Measurements from ENCODE around the gene BCL7B. TPM values are rescaled to one million over a fixed set of nuclear protein-coding genes. Genes with fewer than 3 reads are reported as not detected.

Gene BCL7B
- polyA plus RNA-seq, 1 donor (not counting 4 experiments of a cell fraction or from before 2014, with no cell fraction given): 41.0 TPM

DNA sequence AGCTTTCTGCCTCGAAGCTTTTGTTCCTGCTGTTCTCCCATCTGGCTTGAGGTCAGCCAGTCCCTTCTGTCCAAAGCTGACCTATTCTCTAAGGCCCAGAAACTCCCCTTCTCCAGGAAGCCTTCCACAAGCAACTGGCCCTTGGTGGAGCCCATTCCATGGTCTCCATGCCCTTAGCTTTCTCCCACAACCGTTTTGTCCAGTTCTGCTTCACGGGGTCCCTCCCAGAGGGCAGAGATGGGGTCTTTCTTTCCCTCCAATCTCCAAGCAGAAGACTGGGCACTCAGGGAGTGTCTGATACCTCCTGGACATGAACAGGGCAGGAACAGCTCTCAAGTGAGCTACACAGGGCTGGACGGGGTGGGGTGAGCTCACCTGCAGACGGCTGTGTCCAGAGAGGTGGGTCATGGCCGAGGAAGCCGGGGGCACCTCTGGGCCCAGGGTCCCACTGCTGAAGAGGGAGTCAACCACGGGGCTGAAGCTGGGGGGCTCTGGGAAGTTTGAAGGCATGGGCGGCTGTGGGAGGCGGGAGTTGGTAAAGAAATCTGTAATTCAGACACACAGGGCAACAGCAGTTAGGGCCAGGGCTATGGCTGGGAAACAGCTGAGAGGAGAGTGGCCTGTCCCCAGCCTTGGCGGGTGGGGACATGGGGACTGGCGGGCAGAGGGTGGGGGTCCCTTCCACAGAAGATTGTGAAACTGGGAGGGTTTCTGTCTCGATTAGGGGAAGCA, 41.8 kb upstream of the BCL7B start:
- Histone ChIP-seq H3K4me1 (ENCODE audit: control insufficient read depth, extremely low read depth, insufficient read depth, low read length) (peaks cover 4% of the 10 kb centered on the region), H3K9ac (ENCODE audit: control insufficient read depth, extremely low read depth, insufficient read depth, low read length) (no peak overlapping the region), H3K27ac (ENCODE audit: control insufficient read depth, insufficient read depth, low read length) (no peak overlapping the region), H3K36me3 (ENCODE audit: control insufficient read depth in 2 of 2, extremely low read depth in 1 of 2, insufficient read depth in 2 of 2, low read length in 2 of 2) (no peaks in the 10 kb centered on the region), H2AFZ (ENCODE audit: control insufficient read depth, low read length) (no peak overlapping the region), H3K27me3 (ENCODE audit: control insufficient read depth, extremely low read depth, insufficient read depth, low read length) (peaks cover 4% of the 10 kb centered on the region), H3K4me2 (ENCODE audit: control insufficient read depth, extremely low read depth, insufficient read depth, low read depth, low read length) (no peak overlapping the region), H3K9me1 (ENCODE audit: control insufficient read depth, extremely low read depth, insufficient read depth, low read length) (no peaks in the 10 kb centered on the region), H3K9me3 (ENCODE audit: control insufficient read depth, low read depth, low read length) (no peaks in the 10 kb centered on the region), H3K79me2 (ENCODE audit: control insufficient read depth, insufficient read depth, low read length) (no peaks in the 10 kb centered on the region), H3K4me3 (ENCODE audit: control insufficient read depth in 2 of 3, extremely low read depth in 1 of 3, insufficient read depth in 2 of 3, low read depth in 1 of 3, low read length in 3 of 3) (no peak overlapping the region), H4K20me1 (ENCODE audit: control insufficient read depth, extremely low read depth, insufficient read depth, low read length) (no peaks in the 10 kb centered on the region)
- dilution Hi-C loops (cut with MboI; ENCODE audit: extremely low pct_ligation_motif_present, low sequenced_read_pairs): no loop called here
- FAIRE-seq (no peak), DNase-seq (ENCODE audit: low read depth, low spot score) (no peak)
- TF ChIP-seq EZH2 (IDR thresholded peaks at IDR 0.05; ENCODE audit: low read length): no peak
- TF ChIP-seq, protein P1, sequence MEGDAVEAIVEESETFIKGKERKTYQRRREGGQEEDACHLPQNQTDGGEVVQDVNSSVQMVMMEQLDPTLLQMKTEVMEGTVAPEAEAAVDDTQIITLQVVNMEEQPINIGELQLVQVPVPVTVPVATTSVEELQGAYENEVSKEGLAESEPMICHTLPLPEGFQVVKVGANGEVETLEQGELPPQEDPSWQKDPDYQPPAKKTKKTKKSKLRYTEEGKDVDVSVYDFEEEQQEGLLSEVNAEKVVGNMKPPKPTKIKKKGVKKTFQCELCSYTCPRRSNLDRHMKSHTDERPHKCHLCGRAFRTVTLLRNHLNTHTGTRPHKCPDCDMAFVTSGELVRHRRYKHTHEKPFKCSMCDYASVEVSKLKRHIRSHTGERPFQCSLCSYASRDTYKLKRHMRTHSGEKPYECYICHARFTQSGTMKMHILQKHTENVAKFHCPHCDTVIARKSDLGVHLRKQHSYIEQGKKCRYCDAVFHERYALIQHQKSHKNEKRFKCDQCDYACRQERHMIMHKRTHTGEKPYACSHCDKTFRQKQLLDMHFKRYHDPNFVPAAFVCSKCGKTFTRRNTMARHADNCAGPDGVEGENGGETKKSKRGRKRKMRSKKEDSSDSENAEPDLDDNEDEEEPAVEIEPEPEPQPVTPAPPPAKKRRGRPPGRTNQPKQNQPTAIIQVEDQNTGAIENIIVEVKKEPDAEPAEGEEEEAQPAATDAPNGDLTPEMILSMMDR (optimal IDR thresholded peaks at IDR 0.05 in 1 of 3, IDR thresholded peaks at IDR 0.05 in 1 of 3, conservative IDR thresholded peaks at IDR 0.05 in 1 of 3; ENCODE audit: extremely low read depth in 1 of 3, insufficient read depth in 2 of 3, low read length in 3 of 3): no peak

DNA sequence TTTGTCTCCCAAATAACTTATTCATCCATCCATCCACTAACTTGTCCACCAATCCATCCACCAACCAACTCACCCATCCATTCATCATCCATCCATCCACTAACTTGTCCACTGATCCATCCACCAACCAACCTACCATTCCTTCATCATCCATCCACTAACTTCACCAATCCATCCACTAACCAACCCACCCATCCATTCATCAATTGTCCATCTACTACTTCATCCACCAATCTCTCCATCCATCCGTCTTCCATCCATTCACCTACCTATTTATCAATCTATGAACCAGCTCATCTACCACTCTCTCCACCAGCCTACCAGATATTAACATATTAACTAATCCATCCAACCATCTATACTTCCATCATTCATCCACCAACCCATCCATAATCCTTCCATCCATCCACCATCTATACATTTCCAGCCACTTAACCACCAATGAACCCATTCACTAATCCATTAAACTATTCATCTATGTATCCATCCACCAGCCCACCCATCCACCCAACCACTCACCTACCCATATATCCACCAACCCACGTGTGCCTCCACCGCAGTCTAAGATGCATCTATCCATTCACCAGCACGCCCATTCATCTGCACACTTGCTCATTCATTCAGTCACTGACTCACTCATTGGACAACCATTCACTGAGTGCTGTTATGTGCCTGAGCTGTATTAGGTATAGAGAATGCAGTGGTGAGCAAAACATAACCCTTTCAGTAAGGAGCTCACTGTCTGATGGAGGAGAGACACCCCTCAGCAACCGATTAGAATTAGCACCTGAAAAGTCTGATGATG, 40.7 kb upstream of the BCL7B start:
- Histone ChIP-seq H2AFZ (ENCODE audit: control insufficient read depth, low read length) (no peak overlapping the region), H3K9me1 (ENCODE audit: control insufficient read depth, extremely low read depth, insufficient read depth, low read length) (no peaks in the 10 kb centered on the region), H3K27ac (ENCODE audit: control insufficient read depth, insufficient read depth, low read length) (no peak overlapping the region), H3K36me3 (ENCODE audit: control insufficient read depth in 2 of 2, extremely low read depth in 1 of 2, insufficient read depth in 2 of 2, low read length in 2 of 2) (no peaks in the 10 kb centered on the region), H3K9me3 (ENCODE audit: control insufficient read depth, low read depth, low read length) (no peaks in the 10 kb centered on the region), H4K20me1 (ENCODE audit: control insufficient read depth, extremely low read depth, insufficient read depth, low read length) (no peaks in the 10 kb centered on the region), H3K9ac (ENCODE audit: control insufficient read depth, extremely low read depth, insufficient read depth, low read length) (no peak overlapping the region), H3K4me1 (ENCODE audit: control insufficient read depth, extremely low read depth, insufficient read depth, low read length) (peaks cover 4% of the 10 kb centered on the region), H3K27me3 (ENCODE audit: control insufficient read depth, extremely low read depth, insufficient read depth, low read length) (peaks cover 10% of the 10 kb centered on the region), H3K4me2 (ENCODE audit: control insufficient read depth, extremely low read depth, insufficient read depth, low read depth, low read length) (no peak overlapping the region), H3K79me2 (ENCODE audit: control insufficient read depth, insufficient read depth, low read length) (no peaks in the 10 kb centered on the region), H3K4me3 (ENCODE audit: control insufficient read depth in 2 of 3, extremely low read depth in 1 of 3, insufficient read depth in 2 of 3, low read depth in 1 of 3, low read length in 3 of 3) (no peak overlapping the region)
- DNase-seq (ENCODE audit: low read depth, low spot score): no peak
- no peak for TF ChIP-seq EZH2 (IDR thresholded peaks at IDR 0.05; ENCODE audit: low read length)
- TF ChIP-seq, protein P1 (optimal IDR thresholded peaks at IDR 0.05 in 1 of 3, IDR thresholded peaks at IDR 0.05 in 1 of 3, conservative IDR thresholded peaks at IDR 0.05 in 1 of 3; ENCODE audit: extremely low read depth in 1 of 3, insufficient read depth in 2 of 3, low read length in 3 of 3): no peak
- no peak for FAIRE-seq
- dilution Hi-C loops (cut with MboI; ENCODE audit: extremely low pct_ligation_motif_present, low sequenced_read_pairs): no loop called here
